Activated naive CD4-positive, alpha-beta T cell treated with anti-CD3 and anti-CD28 coated beads, Interleukin-2, amount 50 U/mL, for 72 hours (primary cell): Measurements from ENCODE around the gene DCAF8. TPM values are rescaled to one million over a fixed set of nuclear protein-coding genes. Genes with fewer than 3 reads are reported as not detected.
A peak's percentile ranks its signal among the peaks of the same experiment; 100 is the strongest.

ENCODE experiments used
- ATAC-seq, 2 donors: fragments of 150-1000 bp; cut with Tn5 transposase; 2 replicates each; pipeline ENCODE4 v1.10.0; 2021; ENCODE audit warnings: mild to moderate bottlenecking in 2 of 2, moderate library complexity in 2 of 2
- DNase-seq, 2 donors: peaks; one replicate each; pipeline ENCODE4 v3.0.0; 2021 to 2022; ENCODE audit warnings: low spot score in 2 of 2
- H3K27ac Mint-ChIP-seq, 2 donors: one replicate each; pipeline ENCODE4 v1.8.0; 2022; ENCODE audit warnings: mild to moderate bottlenecking in 2 of 2, mixed read lengths in 2 of 2
- H3K36me3 Mint-ChIP-seq, 2 donors: one replicate each; pipeline ENCODE4 v1.8.0; 2022; ENCODE audit warnings: mixed read lengths in 2 of 2
- H3K9me3 Mint-ChIP-seq, 2 donors: one replicate each; pipeline ENCODE4 v1.8.0; 2022; ENCODE audit warnings: mixed read lengths in 2 of 2
- total RNA-seq, 2 donors: library from RNA; stranded (reverse); gene quantifications; one replicate each; pipeline ENCODE4 v1.2.3, GENCODE V29; 2022

DCAF8 gene
- total RNA-seq, 2 donors from 2014 or later: 124 to 170 TPM

DNA sequence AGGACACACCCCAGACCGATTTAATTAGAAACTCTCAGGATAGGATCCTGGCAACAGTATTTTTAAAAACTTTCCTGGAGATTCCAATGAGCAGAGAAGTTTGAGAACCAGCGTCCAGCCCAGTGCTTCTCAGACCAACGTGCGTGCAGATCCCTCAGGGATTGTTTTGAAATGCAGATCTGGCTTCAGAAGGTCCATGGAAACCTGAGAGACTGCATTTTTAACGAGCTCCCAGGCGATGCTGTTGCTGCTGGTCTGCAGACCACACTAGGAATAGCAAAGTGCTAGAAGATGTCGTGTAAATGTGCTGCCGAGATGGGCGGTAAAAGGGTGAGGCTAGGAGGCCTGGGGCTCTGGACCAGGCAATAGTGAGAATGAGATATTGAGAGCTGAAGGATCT, 90.4 kb downstream of the DCAF8 start:
- no peaks in the 10 kb centered on the region for H3K36me3 Mint-ChIP-seq
- H3K9me3 Mint-ChIP-seq: no peaks in the 10 kb centered on the region
- ATAC-seq: no peak
- H3K27ac Mint-ChIP-seq: no peak overlapping the region
- DNase-seq: no peak

- Mint-ChIP-seq H3K27ac (no peak overlapping the region), H3K36me3 (no peaks in the 10 kb centered on the region), H3K9me3 (no peaks in the 10 kb centered on the region)
- no peak for DNase-seq
- ATAC-seq: no peak
These were observed 91.0 kb downstream of the DCAF8 start for GRCh38 chr1:160171354-160171753.

GRCh38 chr1:160169553-160170399, 92.6 kb downstream of the DCAF8 start:
- DNase-seq (no peak), ATAC-seq (peak; percentile 74 to 89)
- Mint-ChIP-seq H3K36me3 (no peaks in the 10 kb centered on the region), H3K9me3 (no peaks in the 10 kb centered on the region), H3K27ac (no peak overlapping the region)

DNA sequence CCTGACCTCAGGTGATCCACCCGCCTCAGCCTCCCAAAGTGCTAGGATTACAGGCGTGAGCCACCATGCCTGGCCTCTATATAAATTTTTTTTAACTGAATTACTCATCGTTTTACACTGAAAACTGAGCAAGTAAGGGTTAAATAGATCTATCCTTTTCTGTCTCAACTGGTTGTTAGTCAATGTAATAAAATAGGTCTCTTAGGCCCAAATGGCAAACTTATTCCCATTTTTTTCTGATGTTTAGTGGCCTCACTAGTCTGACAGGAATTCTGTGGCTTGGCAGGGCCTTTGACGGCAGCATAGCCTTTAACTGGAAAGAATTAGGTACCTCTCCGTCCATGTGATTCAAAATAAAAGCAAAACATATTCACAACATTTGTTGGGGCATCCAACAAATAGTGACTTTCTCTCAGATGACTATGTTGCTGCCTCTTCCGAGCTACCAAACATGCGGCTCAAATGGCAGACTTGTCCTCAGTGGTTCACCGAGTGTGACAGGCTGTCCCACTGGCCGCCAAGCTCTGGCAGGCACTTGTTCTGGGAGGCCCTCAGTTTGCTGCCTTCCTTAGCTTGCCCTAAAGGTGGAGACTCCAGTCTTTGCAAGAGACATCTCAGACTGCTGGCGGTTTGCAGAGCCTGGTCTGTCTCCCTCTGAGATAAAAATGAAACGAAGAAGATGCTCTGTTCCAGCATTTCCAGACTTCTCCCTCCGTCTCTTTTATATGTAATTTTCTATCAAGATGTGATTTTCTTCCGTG, 93.6 kb downstream of the DCAF8 start:
- DNase-seq: no peak
- H3K36me3 Mint-ChIP-seq: no peaks in the 10 kb centered on the region
- no peak for ATAC-seq
- no peak overlapping the region for H3K27ac Mint-ChIP-seq
- no peaks in the 10 kb centered on the region for H3K9me3 Mint-ChIP-seq

DNA sequence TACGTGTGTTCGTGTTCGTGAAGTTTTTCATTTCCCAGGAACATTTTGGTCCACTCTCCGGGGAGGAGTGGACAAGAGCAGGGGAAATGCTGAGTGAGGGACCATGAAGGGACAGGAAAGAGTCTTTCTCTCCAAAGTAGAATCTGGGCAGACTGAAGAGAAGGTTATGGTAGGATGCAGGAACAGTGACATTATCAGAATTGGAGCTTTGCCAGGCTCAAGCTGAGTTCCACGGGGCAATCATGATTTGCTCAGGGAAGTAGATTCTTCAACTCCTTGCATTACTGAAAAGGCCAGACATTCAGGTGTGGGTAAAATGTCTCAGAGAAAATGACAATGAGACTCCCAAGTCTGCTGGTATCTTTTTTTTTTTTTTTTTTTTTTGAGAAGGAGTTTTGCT, 94.3 kb downstream of the DCAF8 start:
- no peak for DNase-seq
- Mint-ChIP-seq H3K27ac (no peak overlapping the region), H3K9me3 (no peaks in the 10 kb centered on the region), H3K36me3 (no peaks in the 10 kb centered on the region)
- ATAC-seq: no peak

- DNase-seq (no peak), ATAC-seq (peak; percentile 52 to 85)
- Mint-ChIP-seq H3K36me3 (no peaks in the 10 kb centered on the region), H3K27ac (no peak overlapping the region), H3K9me3 (no peaks in the 10 kb centered on the region)
These were observed 94.8 kb downstream of the DCAF8 start for GRCh38 chr1:160167580-160167979.

GRCh38 chr1:160167056-160167455, 95.3 kb downstream of the DCAF8 start:
- Mint-ChIP-seq H3K9me3 (no peaks in the 10 kb centered on the region), H3K36me3 (no peaks in the 10 kb centered on the region), H3K27ac (peak overlapping the region in 1 of 2 donors; percentile 1)
- DNase-seq (no peak), ATAC-seq (no peak)

DNA sequence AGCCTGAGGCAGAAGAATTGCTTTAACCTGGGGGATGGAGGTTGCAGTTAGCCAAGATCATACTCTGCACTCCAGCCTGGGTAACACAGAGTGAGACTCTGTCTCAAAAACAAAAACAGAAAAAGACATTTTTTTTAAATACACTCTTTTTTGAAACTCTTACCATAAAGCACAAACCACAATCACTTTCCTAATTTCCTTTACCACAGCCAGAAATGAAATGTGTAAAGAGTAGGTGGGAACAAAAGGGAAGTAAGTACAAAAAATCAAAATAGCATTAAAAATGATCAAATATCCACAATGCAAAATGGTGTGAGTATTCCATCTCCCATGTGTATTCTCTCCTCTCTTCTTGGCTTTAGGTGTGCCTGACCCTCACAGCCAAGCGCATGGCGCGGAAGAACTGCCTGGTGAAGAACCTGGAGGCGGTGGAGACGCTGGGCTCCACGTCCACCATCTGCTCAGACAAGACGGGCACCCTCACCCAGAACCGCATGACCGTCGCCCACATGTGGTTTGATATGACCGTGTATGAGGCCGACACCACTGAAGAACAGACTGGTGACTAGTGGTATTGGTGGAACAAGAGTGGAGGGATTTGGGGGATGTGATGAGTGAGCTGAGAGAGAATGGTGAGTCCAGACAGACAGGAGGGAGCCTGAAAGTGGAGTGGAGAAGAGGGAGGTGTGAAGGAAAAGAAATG, 96.0 kb downstream of the DCAF8 start:
- Mint-ChIP-seq H3K27ac (peak overlapping the region in 1 of 2 donors; percentile 1), H3K9me3 (no peaks in the 10 kb centered on the region), H3K36me3 (no peaks in the 10 kb centered on the region)
- no peak for DNase-seq
- no peak for ATAC-seq

Other genes with a start within 250 kb of the DCAF8 start
- 1 to 10 TPM; 3.6 to 5.3 TPM for gene PIGM, start 230.6 kb downstream of the DCAF8 start, total RNA-seq
- not detected for gene KCNJ10, start 192.4 kb downstream of the DCAF8 start, total RNA-seq
- under 1 TPM in 1 of 2 donors, not detected in 1; 0.06 TPM for gene KCNJ9, start 181.0 kb downstream of the DCAF8 start, total RNA-seq
- gene IGSF8, start 163.9 kb downstream of the DCAF8 start, total RNA-seq: 10 to 100 TPM; 29.9 to 35.2 TPM
- gene ATP1A2, start 146.8 kb downstream of the DCAF8 start, total RNA-seq: not detected
- not detected for gene ATP1A4, start 110.9 kb downstream of the DCAF8 start, total RNA-seq
- gene CASQ1, start 72.0 kb downstream of the DCAF8 start, total RNA-seq: not detected
- gene PEA15, start 57.2 kb downstream of the DCAF8 start, total RNA-seq: 10 to 100 TPM; 37.2 to 53.7 TPM
- 10 to 100 TPM; 44.8 to 74.9 TPM for gene PEX19, start 22.6 kb upstream of the DCAF8 start, total RNA-seq
- 100 to 1,000 TPM; 120 to 146 TPM for gene COPA, start 80.7 kb upstream of the DCAF8 start, total RNA-seq
- 10 to 100 TPM; 43.5 to 53.0 TPM for gene NCSTN, start 80.8 kb upstream of the DCAF8 start, total RNA-seq
- gene NHLH1, start 104.5 kb upstream of the DCAF8 start, total RNA-seq: under 1 TPM; 0.46 to 0.68 TPM
- gene VANGL2, start 138.0 kb upstream of the DCAF8 start, total RNA-seq: under 1 TPM; 0.05 to 0.18 TPM